Islet of Langerhans (tissue), 1 donor: ENCODE results near the gene PTPN21.
"Not testable (repeated sequence)": the region's sequence is repeated elsewhere in the genome, so short reads cannot be mapped to it uniquely, and the experiment has no call there.

Experiments used
- FAIRE-seq: peaks from one replicate; lab custom pipeline; 2011; peaks lifted over from hg19 to GRCh38; lab: Jason Lieb, UNC

The PTPN21 gene

DNA sequence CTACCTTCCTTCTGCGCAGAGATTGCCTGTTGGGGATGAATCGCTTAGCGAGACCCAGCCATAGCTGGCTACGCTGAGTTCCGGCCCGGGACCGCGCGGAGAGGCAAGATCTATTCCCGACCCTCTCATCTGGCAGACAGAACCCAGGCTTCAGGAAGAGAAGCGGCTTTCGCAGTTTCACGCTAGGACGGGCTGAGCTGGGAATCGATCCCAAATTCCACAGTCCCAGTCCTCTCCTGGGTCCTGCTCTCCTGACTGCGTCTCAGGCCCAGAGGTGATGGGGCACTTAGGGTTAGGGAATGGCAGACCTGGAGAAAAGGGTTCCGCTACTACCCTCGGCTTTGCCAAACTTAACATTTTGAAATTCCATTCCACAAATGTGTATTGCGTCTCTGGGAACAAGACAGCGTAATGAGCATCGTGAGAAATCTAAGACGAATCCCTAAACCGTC lies 2.8 kb downstream of the PTPN21 start:
- FAIRE-seq, result no peak

DNA sequence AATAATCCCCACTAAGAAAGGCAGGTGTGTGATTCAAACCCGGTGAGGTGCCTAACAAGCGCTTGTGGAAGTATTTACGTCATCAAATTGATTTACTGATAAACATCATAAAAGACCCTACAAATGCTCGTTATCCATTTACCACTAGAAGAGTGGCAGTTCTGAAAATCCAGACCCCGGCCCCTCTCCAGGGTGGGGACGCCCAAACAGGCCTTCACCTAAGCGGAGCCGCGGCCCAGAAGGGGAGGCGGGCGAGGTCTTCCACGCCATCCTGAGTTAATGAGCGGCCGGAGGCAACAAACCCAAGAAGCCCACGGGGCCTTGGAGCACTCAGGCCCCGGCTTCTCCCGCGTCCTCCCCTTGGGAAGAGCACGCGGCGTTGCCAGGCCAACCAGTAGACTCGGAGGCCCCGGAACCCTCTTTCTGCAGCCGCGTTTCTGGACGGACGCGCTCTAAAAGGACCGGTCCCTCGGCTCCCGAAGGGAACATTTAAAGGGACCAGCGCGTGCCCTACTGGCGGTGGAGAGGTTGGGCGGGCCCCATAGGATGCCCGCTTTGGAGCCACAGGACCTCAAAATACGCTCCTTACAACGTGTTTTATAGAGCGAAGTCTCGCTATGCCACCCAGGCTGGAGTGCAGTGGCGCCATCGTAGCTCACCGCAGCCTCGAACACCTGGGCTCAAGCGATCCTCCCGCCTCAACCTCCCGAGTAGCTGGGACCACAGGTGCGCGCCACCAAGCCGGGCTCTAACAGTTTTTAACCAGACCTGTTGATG lies 3.5 kb downstream of the PTPN21 start:
- FAIRE-seq, result no peak

DNA sequence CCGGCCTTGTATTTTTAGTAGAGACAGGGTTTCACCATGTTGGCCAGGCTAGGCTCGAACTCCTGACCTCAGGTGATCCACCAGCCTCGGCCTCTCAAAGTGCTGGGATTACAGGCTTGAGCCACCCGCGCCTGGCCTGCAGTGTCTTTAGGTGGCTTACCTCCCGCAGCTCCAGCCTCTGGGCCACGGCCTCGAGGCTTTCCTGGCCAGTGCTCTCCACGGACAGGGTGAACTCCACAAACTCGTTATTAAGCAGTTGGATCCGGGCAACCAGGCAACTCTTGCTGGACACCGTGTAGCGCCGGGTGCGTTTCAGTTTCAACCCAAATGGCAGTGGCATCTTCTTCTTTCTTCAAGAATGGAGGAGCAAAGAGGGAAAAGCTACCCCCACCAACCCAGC lies 4.7 kb downstream of the PTPN21 start:
- FAIRE-seq, result no peak

DNA sequence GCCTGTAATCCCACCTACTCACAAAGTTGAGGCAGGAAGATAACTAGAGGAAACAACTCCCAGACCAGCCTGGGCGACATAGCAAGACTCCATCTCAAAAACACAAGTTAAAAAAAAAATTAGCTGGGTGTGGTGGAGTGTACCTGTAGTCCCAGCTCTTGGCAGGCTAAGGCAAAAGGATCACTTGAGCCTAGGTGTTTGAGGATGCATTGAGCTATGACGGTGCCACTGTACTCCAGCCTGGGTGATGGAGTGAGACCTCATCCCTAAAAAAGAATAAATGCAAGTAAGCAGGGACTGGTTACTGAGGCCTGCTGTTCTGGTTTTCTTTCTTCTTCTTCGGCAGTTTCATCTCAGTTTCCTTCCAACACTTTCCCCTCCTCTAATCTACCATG lies 7.4 kb downstream of the PTPN21 start:
- FAIRE-seq, result no peak

DNA sequence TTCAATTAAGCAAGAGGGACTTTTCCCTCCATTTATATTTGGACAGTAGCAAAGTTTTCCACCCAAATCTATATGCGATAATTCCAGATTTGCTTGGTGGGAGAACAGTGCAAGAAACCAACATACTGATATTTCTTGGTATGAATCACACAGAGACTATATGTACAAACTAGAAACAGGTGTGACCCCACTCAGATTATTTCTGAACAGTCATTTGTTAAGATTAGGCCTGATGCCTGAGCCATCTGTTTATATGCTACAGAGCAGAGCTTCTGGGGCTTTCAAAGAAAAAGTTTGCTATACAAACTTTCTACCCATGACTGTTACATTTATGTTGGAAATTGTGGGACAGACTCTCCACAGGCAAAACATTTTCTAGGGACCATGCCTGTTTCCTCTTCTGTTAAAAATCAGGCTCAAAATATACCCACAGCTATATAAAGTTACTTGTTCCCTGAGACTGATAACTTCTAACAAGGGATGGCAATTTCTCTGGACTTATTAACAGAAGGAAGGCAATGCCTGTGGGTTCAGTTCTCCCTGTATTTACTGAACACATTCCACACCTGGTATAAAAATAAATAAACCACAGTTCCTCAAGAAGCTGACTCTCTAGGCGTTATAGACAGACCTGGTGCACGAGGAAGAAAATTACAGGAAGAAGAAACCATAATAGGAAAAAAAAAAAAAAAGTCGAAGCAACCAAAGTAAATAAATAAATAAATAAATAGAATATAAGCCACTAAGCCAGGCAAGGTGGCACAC lies 8.0 kb downstream of the PTPN21 start:
- no peak for FAIRE-seq

DNA sequence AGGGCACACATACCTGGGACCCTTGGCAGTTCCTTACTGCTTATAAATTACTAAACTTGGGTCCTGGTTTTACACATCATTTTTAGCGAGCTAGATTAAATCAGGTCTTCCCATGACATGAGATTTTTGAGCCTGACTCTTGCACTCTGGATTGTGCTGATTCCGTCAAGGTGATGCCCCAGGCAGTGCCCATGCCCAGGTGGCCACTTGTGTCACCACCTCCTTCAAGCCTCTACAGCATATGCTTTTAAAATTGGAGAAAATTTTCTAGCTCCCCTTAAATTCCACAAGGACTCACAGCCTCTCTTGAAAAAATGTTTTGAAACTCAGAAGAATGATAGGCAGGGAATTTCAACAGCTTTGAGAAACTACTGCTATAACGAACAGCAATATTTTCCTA lies 9.6 kb downstream of the PTPN21 start:
- no peak for FAIRE-seq

DNA sequence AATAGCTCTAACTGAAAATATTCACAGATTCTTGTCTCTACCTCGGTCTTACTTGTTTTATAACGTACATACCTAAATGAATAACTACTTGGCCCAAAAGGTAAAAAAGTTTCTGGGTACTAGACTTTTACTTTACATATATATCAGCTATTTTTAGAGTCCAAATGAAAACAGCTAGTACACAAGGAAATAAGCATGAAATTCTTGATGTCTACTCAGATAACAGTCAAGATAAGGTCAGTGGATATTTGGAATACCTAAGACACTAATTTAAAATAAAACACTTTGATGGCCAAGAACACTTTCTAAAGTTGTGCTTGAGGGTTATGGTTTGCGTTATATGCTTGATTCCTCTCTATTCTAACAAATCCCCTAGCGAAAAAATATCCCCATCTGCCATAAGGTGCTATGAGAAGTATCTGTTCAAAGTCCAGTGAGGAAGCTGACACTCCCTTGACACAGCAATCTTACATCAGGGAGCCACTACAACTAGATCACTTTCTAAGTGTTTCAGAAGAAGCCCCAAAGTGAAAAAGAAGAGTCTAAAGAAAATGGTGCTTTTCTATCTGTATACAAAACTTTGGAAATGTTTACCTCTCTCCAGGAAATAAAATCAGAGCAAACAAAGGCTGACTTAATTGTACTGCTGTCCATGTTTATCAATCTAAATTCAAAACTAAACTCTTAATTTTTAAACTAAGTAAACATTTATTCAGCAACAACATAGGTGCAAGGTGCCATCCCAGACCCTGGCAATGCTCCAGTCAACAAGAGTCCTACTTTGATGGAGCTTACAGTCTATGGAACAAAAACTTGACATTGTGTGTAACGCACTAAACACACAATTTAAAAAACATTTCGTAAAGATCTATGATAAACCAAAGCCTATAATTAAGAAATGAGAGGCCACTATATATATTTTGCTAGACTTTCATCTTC lies 11.7 kb downstream of the PTPN21 start:
- peak; percentile 43 for FAIRE-seq

DNA sequence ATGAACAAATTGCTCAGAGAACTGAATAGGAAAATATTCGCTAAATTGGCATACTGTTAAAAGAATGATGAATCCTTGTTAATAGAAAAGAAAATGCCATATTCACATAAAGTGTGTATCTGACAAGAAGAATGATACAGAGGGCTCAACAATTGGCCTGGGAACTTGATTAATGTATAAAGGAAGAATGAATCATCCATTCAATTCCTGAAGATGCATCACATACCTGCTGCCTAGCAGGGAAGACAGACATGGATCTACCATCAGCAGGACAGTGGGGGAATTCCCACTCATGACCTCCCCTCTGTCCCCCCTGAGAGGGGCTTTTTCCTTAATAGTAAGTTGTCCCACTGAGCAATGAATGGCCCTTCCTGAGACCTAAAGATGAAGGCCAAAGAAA lies 13.5 kb downstream of the PTPN21 start:
- no peak for FAIRE-seq

DNA sequence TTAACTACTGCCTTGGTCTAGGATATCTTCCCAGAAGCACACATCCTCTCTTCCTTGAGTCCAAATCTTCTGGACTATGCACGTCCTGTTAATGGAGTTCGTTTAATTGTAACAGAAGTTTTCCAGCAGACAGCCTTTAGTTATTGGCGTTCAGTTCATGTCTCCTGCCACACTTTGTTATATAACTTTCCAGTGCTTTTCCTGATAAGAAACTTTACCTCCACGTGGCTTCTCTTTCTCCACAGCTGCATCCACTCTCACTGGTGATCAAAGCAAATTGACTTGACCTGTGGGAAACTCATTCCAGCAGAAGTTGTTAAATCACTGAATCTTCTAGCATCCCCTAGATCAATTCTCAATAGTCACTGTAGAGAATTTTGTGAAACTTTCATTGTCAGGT lies 19.0 kb downstream of the PTPN21 start:
- FAIRE-seq, result no peak

DNA sequence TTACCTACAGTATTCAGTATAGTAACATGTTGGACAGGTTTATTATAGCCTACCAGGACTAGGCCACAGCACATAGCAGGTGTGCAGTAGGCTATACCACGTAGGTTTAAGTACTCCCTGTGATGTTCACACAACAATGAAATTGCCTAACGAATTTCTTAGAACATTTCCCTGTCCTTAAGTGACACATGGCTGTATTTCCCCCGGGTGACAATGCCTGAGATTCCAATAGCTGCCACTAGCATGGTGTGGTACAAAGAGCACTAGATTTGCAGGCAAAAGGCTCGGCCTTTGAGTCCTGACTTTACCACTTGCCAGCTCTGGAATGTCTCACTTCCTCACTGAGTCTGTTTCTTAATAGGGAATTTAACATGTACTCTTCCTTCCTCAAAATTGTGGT lies 19.7 kb downstream of the PTPN21 start:
- FAIRE-seq, result no peak

DNA sequence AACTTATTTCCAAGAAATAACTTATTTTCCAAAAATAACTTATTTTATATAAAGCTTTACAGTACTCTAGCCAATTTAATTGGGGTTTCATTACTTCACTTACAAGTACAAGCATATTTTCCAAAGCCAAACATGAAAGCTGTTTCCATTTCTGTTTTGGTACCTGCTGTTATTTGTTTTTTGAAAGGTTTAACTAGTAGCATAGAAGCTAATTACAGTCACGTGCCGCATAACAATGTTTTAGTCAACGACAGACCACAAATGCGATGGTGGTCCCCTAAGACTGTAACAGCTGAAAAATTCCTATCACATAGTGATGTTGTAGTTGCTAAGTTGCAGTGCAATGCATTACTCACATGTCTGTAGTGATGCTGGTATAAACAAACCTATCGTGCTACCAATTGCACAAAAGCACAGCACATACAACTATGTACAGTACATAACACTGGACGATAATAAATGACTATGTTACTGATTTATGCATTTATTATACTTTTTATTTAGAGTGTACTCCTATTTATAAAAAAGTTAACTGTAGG lies 21.7 kb downstream of the PTPN21 start:
- no peak for FAIRE-seq

DNA sequence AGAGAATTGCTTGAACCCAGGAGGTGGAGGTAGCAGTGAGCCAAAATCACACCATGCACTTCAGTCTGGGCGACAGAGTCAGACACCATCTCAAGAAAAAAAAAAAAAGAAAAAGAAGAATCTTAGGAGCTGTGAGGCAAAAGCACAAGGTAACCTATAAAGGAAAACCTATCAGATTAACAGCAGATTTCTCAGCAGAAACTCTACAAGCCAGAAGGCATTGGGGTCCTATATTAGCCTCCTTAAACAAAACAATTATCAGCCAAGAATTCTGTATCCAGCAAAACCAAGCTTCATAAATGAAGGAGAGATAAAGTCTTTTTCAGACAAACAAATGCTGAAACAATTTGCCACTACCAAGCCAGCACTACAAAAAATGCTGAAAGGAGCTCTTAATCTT lies 24.9 kb downstream of the PTPN21 start:
- FAIRE-seq, result not testable (repeated sequence)

DNA sequence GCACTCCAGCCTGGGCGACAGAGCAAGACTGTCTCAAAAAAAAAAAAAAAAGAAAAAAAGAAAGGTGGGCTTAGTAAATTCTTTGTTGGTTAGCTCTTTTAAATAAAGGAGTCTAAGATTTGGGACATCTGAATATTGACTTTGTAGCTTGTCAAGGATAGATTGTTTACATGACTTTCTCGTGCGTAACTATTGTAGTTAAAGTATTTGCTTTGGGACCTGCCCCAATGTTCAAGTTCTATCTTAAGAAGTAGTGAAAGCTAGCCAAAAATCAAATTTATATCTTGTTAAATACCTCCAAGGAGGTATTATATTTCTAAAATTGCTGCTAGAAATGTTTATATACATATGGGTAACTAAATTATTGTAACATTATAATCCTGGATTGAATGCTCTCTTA lies 32.4 kb downstream of the PTPN21 start:
- FAIRE-seq, result no peak

DNA sequence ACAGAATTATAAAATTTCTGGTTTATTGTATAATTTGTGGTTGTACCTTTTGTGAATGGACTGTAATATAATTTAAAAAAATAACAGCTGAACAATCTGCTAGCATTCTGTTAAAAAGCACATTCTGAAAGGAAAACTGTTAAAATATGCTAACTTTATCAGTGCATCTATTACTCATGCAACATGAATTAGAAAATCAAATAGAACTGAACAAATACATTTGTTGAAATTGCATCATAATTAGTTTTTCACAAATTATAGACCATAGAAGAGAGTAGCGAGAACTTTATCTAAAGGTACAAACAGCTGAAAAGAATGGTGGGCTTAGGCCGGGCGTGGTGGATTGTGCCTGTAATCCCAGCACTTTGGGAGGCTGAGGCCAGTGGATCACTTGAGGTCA lies 33.0 kb downstream of the PTPN21 start:
- FAIRE-seq, result peak; percentile 5

DNA sequence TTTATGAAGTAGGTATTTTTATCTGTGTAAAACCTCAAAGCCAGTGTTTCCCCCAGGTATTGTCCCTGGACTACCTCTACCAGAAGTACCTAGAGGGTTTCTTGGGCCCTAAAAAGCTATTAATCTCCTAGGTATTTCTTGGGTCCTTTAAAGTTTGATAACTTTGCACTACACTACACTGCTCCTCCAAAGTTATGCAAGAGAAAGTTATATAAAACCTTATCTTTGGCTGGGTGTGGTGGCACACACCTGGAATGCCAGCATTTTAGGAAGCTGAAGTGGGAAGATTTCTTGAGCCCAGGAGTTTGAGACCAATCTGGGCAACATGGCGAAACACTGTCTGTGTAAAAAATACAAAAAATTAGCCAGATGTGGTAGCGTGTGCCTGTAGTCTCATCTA lies 34.9 kb downstream of the PTPN21 start:
- FAIRE-seq, result no peak

DNA sequence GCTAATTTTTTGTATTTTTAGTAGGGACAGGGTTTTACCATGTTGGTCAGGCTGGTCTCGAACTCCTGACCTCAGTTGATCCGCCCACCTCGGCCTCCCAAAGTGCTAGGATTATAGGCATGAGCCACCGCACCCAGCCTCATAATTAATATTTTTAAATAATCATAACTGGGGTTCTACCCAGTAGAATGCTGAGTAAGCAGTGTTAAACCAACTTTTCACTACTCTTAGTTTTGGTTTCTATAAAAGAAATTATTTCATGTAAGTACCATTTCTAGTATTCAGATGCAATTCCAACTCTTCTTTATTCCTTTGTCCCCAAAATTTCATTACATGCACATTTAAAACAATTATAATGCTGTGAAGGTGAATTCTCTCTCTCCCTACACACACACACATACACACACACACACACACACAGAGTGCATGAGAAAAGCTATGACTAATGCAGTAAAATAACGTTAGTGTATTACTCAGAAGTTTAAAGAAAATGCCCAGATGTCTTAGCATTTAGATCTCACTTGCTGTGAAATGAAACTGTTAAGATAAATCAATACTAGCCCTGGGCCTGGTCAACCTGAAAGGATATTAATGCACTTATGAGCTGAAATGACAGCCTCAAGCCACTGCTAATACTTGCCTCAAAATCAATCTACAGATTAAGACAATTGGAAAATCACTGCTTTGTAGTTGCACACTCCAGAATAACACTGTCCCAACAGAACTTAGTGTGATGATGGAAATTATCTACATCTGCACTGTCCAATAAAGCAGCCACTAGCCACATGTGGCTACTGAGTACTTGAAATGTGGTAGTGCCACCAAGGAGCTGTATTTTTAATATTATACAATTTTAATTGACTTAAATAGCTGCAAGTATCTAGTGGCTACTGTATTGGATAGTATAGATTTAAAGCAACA lies 36.0 kb downstream of the PTPN21 start:
- FAIRE-seq, result no peak

DNA sequence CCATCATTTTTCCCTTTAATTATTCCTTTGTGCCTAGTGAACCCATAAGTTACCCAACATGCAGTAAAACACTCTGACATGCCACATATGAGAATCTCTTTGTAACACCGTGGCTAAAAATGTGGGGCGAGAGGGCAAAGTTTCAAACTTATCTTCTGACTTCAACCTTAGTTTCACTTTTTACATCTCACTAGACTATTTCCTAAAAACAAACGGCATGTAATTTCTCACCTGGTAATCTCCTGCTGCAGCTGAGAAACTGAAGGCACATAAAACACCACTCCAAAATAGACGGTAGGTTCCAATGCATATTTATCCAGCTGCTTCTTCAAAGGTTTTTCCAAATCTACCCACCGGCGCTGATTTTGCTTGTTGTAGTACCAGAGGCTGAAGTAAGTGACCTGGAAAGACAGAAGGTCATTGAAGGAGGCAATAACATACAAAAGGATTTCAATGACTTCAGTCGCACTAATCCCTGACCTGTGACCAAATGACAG lies 37.9 kb downstream of the PTPN21 start:
- no peak for FAIRE-seq

DNA sequence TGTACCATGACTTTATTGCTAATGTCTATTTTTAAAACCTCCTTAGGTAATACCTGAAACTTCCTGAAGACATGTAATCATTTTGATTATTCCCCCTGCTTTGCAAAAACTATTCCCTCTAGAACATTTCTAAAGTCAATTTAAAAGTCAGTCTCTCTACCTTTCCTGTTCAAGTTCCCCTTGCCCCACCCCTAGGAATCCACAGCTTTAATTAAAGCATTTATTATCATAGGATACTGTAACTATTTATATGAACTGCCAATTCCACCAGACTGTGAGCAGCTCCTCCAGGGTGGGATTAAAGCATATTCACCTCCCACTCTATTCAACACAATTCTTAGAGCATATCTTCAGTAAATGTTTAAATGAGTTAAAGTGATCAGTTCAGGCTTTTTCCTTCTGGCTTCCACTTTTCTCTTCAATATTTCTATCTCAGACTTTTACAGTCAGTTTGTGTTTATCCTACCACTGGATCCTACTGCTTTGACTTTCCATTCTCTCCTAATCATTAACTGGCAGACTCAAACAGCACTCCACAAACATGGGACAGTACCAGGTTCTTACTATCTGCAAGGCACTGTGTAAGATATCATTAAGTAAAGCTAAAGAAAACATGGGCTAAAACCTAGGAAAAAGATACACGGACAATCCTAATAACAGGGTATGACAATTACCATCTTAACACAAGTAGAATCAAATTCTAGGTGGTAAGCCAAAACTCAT lies 39.1 kb downstream of the PTPN21 start:
- FAIRE-seq, result no peak

DNA sequence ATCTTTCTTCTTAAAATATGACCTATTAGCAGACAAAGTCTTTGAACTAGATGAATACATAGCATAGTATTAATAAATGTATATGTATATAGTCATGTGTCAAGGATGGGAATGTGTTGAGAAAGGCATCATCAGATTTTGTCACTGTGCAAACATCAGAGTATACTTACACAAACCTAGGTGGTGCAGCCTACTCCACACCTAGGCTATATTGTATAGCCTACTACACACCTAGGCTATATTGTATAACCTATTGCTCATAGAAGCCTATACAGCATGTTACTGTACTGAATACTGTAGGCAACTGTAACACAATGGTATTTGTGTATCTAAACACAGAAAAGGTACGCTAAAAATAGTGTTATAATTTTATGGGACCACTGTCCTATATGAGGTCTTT lies 47.6 kb downstream of the PTPN21 start:
- no peak for FAIRE-seq

DNA sequence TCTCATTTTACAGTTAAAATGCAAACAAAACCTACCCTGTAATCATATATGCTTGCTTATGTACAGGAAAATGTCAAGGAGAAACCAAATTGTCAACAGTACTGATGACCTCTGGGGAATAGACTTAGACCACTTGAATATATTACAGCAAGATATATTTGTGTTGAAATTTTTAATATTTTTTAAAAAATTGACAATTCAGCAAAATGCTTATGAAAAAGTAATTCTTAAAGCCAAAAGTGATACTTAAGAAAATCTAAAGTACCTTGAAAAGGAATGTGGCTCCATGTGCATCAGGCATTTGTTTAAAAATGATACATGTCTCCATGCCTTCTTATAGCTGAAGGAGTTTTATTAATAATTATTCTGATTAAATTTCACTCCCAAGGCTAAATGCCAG lies 49.2 kb downstream of the PTPN21 start:
- FAIRE-seq, result no peak
